K562 (cell line): Measurements from ENCODE around the gene SIGLEC9. TPM values are rescaled to one million over a fixed set of nuclear protein-coding genes. Genes with fewer than 3 reads are reported as not detected.

Experiments
- ATAC-seq: fragments of 200-7000 bp; cut with Tn5 transposase; 3 replicates; pipeline ENCODE4 v1.9.1; 2020; ENCODE audit warnings: moderate library complexity
- BruUV-seq: library from RNA; stranded (reverse); fragments of 400-500 nt; replicated peaks from 2 replicates; lab custom pipeline; 2021; lab: Mats Ljungman, UMichigan
- CTCF ChIA-PET: fragments of 300-600 bp; formaldehyde crosslinking; extraction: SDS; loops from one replicate; lab custom pipeline; 2021; ENCODE audit warnings: low intra/inter-chr PET ratio; lab: Yijun Ruan, JAX
- POLR2A ChIA-PET: fragments of 300-600, 350-650 bp; sonication (Branson Sonifier 250); formaldehyde crosslinking; extraction: SDS; loops from one replicate; lab custom pipeline; 2021; ENCODE audit warnings: antibody characterized with exemption, inconsistent platforms; lab: Yijun Ruan, JAX
- DNase-seq, 4 experiments: peaks; one replicate each; pipeline versions ENCODE4 v3.0.0 to v3.0.0-alpha.2; 2011 to 2018; ENCODE audit warnings: low spot score in 3 of 4, mixed read lengths in 3 of 4; ENCODE audit errors: extremely low read depth in 1 of 4
- FAIRE-seq: peaks from 2 replicates; lab custom pipeline; 2011; peaks lifted over from hg19 to GRCh38; lab: Jason Lieb, UNC
- H2AFZ ChIP-seq: 2 replicates; pipeline ENCODE4 v1.6.0; 2011; ENCODE audit warnings: low read depth, low read length, control low read depth, inconsistent platforms
- H3K27ac ChIP-seq: fragments of 200-600 bp; 3 replicates; pipeline ENCODE4 v1.8.0; 2011; ENCODE audit warnings: low read depth, mild to moderate bottlenecking, control low read depth, inconsistent platforms, low read length, moderate library complexity, mixed read lengths; ENCODE audit errors: extremely low read depth
- H3K27me3 ChIP-seq, 2 experiments: fragments of 300-600 bp in 1 of 2; 2 replicates in 1 of 2; 3 replicates in 1 of 2; pipeline versions ENCODE4 v1.6.0 to v1.8.0; 2011; ENCODE audit warnings: inconsistent platforms in 2 of 2, low read length in 2 of 2, mild to moderate bottlenecking in 1 of 2, mixed read lengths in 1 of 2, moderate library complexity in 1 of 2; ENCODE audit not compliant: control insufficient read depth in 2 of 2, insufficient read depth in 2 of 2
- H3K36me3 ChIP-seq: fragments of 300-600 bp; 3 replicates; pipeline ENCODE4 v1.8.0; 2011; ENCODE audit warnings: mild to moderate bottlenecking, low read length, inconsistent platforms; ENCODE audit not compliant: control insufficient read depth, insufficient read depth
- H3K4me1 ChIP-seq, 2 experiments: fragments of 200-600 bp in 1 of 2; replicated peaks in 1 of 2; 2 replicates in 1 of 2; 3 replicates in 1 of 2; pipeline versions ENCODE4 v1.5.1 to v1.8.0; 2011; ENCODE audit warnings: inconsistent platforms in 2 of 2, low read length in 2 of 2, mild to moderate bottlenecking in 1 of 2, mixed read lengths in 1 of 2, moderate library complexity in 1 of 2; ENCODE audit not compliant: control insufficient read depth in 2 of 2, insufficient read depth in 2 of 2
- H3K4me2 ChIP-seq: 2 replicates; pipeline ENCODE4 v1.6.1; 2011; ENCODE audit warnings: low read length, control low read depth, inconsistent platforms, mixed read lengths; ENCODE audit not compliant: insufficient read depth
- H3K4me3 ChIP-seq: fragments of 200-600 bp; sonication (generic), shearing (Covaris generic); 2 replicates; pipeline ENCODE4 v1.5.1; 2016; ENCODE audit warnings: control low read depth, inconsistent platforms
- H3K79me2 ChIP-seq: fragments of 200-600 bp; 3 replicates; pipeline ENCODE4 v1.8.0; 2011; ENCODE audit warnings: low read length, inconsistent platforms; ENCODE audit not compliant: control insufficient read depth, insufficient read depth
- H3K9ac ChIP-seq, 2 experiments: 2 replicates each; pipeline versions ENCODE4 v1.6.0 to v1.6.1; 2011; ENCODE audit warnings: low read depth in 2 of 2, low read length in 2 of 2, control low read depth in 1 of 2, inconsistent platforms in 1 of 2, mild to moderate bottlenecking in 1 of 2, mixed read lengths in 1 of 2; ENCODE audit not compliant: insufficient read depth in 1 of 2
- H3K9me1 ChIP-seq: one replicate; pipeline ENCODE4 v1.6.0; 2011; ENCODE audit warnings: inconsistent platforms, mild to moderate bottlenecking, low read length, moderate library complexity; ENCODE audit not compliant: control insufficient read depth, insufficient read depth
- H3K9me3 ChIP-seq: replicated peaks from 2 replicates; pipeline ENCODE4 v1.5.1; 2011; ENCODE audit warnings: low read depth, low read length, inconsistent platforms; ENCODE audit not compliant: control insufficient read depth, insufficient read depth
- H4K20me1 ChIP-seq: replicated peaks from 2 replicates; pipeline ENCODE4 v1.6.1; 2011; ENCODE audit warnings: low read length, inconsistent platforms, mixed read lengths; ENCODE audit not compliant: control insufficient read depth, insufficient read depth
- C11orf30 ChIP-seq: fragments of 450-650 bp; IDR thresholded peaks from 2 replicates; pipeline ENCODE4 v1.6.1; 2016; ENCODE audit warnings: low read depth, mild to moderate bottlenecking
- CEBPG ChIP-seq, 3 experiments: fragments of 200-800 bp in 1 of 3; sonication (Bioruptor generic) in 1 of 3; sonication (generic) in 1 of 3; formaldehyde crosslinking in 1 of 3; IDR thresholded peaks in 2 of 3; conservative IDR thresholded peaks in 1 of 3; 2 replicates each; pipeline versions ENCODE4 v1.6.1 to v1.8.0; 2016 to 2022; ENCODE audit warnings: missing compliant biosample characterization in 2 of 3, missing genetic modification characterization in 2 of 3, mild to moderate bottlenecking in 1 of 3, missing genetic modification reagents in 1 of 3
- CEBPZ ChIP-seq: fragments of 150-350 bp; IDR thresholded peaks from 2 replicates; pipeline ENCODE4 v1.6.1; 2014; ENCODE audit warnings: low read depth, mild to moderate bottlenecking, low read length, borderline replicate concordance
- KLF13 ChIP-seq: fragments of 450-650 bp; IDR thresholded peaks from 2 replicates; pipeline ENCODE4 v1.6.1; 2016; ENCODE audit warnings: missing genetic modification characterization, low read depth, mild to moderate bottlenecking, missing compliant biosample characterization, moderate library complexity, borderline replicate concordance
- WGBS: fragments of 100-300 bp; shearing (Covaris generic); methylation state at CpG from one replicate; pipeline ENCODE4 v1.1.6; 2016; ENCODE audit warnings: low coverage, mixed read lengths; ENCODE audit not compliant: insufficient coverage; ENCODE audit errors: missing lambda C conversion rate; 5-methylcytosine and 5-hydroxymethylcytosine counted together
- in situ Hi-C: fragments of 300-500 bp; cut with MboI; formaldehyde crosslinking; loops from 4 replicates; pipeline ENCODE4 v1.15.0; 2018; ENCODE audit warnings: inconsistent platforms, mixed read lengths
- intact Hi-C: fragments of 100-400 bp; cut with micrococcal nuclease; formaldehyde crosslinking; loops from 2 replicates; pipeline ENCODE4 v1.14.2; 2022
- polyA plus RNA-seq, 8 experiments: library from polyadenylated mRNA; depleted of rRNA in 4 of 8; stranded (reverse) in 5 of 8; unstranded in 3 of 8; fragments of >200 nt; fragmentation: Nextera tagmentation in 2 of 8; fragmentation: Illumina TruSeq in 1 of 8; extraction: Ambion mirVana in 2 of 8; extraction: Trizol in 1 of 8; gene quantifications; 2 replicates each; pipeline versions ENCODE4 v1.2.1 to v1.2.3, GENCODE V29; 2011 to 2014; ENCODE audit warnings: inconsistent platforms in 1 of 8, missing spikeins in 1 of 8
- total RNA-seq, 7 experiments: library from RNA; depleted of rRNA in 6 of 7; stranded (reverse); fragments of >200 nt in 6 of 7; fragmentation: Illumina TruSeq in 2 of 7; extraction: Trizol in 2 of 7; gene quantifications; 2 replicates each; pipeline versions ENCODE4 v1.2.1 to v1.2.3, GENCODE V29; 2011 to 2021; ENCODE audit warnings: low replicate concordance in 1 of 7

Gene SIGLEC9
- total and polyA plus RNA-seq, 9 of the 15 experiments (the other 6 are each of a cell fraction or from before 2014, with no cell fraction given): 0.09 to 0.34 (median 0.22) TPM; not detected in 4

- no peaks in the 10 kb centered on the region; the same call in 1 of the 2 replicates for H3K9me3 ChIP-seq
- H3K9ac ChIP-seq: no peak overlapping the region
- ChIA-PET CTCF (no interaction called here), POLR2A (no interaction called here)
- H2AFZ ChIP-seq: no peak overlapping the region
- H3K36me3 ChIP-seq: no peaks in the 10 kb centered on the region
- H3K27ac ChIP-seq: no peak overlapping the region
- 20% methylated on average over 5 of the region's 5 CpGs for WGBS
- H3K4me2 ChIP-seq: no peak overlapping the region
- peaks cover 18 to 23% of the 10 kb centered on the region in 2 experiments; a peak in 4 of 5 replicates for H3K4me1 ChIP-seq
- TF ChIP-seq C11orf30 (no peak), CEBPZ (no peak), KLF13 (tag) (no peak), CEBPG (CRISPR knock-in tag; IDR thresholded peaks at IDR 0.05) (no peak), CEBPG (tag; conservative IDR thresholded peaks at IDR 0.05 in 1 of 2, IDR thresholded peaks at IDR 0.05 in 1 of 2) (no peak)
- no peak for FAIRE-seq
- no peak for DNase-seq
- no peaks in the 10 kb centered on the region for H3K79me2 ChIP-seq
- in situ Hi-C loops: no loop called here
- H3K27me3 ChIP-seq: peaks cover 0 to 24% of the 10 kb centered on the region in 2 experiments; a peak in 2 of 5 replicates
- H3K4me3 ChIP-seq: no peak overlapping the region
- ATAC-seq: no peak
- no peaks in the 10 kb centered on the region for H3K9me1 ChIP-seq
- H4K20me1 ChIP-seq: peaks cover 4% of the 10 kb centered on the region; the same call in 1 of the 2 replicates
- no TSS peak for BruUV-seq
- intact Hi-C loops: no loop called here
These were observed 10.3 kb downstream of the SIGLEC9 start for GRCh38 chr19:51135004-51135403.
